Islet precursor cell (in vitro differentiated cells): Measurements from ENCODE around the gene FAM120A.
"Not testable (repeated sequence)": the region's sequence is repeated elsewhere in the genome, so short reads cannot be mapped to it uniquely, and the experiment has no call there.

ENCODE experiments used
- DNase-seq: peaks from one replicate; pipeline ENCODE4 v3.0.0-alpha.2; 2018

The FAM120A gene

GRCh38 chr9:93512170-93512812, 60.8 kb downstream of the FAM120A start:
- DNase-seq = not testable (repeated sequence)

- no peak for DNase-seq
Measured at GRCh38 chr9:93513606-93514005, 62.1 kb downstream of the FAM120A start.

- DNase-seq = no peak
Measured at GRCh38 chr9:93517331-93517730, 65.8 kb downstream of the FAM120A start.

GRCh38 chr9:93520523-93520922, 69.0 kb downstream of the FAM120A start:
- no peak for DNase-seq

GRCh38 chr9:93522736-93523135, 71.3 kb downstream of the FAM120A start:
- no peak for DNase-seq

GRCh38 chr9:93523518-93524144, 72.1 kb downstream of the FAM120A start:
- no peak for DNase-seq

GRCh38 chr9:93525476-93525875, 74.0 kb downstream of the FAM120A start:
- no peak for DNase-seq

GRCh38 chr9:93531374-93531773, 79.9 kb downstream of the FAM120A start:
- no peak for DNase-seq

- DNase-seq = no peak
Measured at GRCh38 chr9:93532141-93532540, 80.7 kb downstream of the FAM120A start.

GRCh38 chr9:93533863-93534262, 82.4 kb downstream of the FAM120A start:
- DNase-seq = no peak

GRCh38 chr9:93536167-93536566, 84.7 kb downstream of the FAM120A start:
- DNase-seq = no peak

- DNase-seq = no peak
Measured at GRCh38 chr9:93536874-93537273, 85.4 kb downstream of the FAM120A start.

- no peak for DNase-seq
Measured at GRCh38 chr9:93540305-93540704, 88.8 kb downstream of the FAM120A start.

- no peak for DNase-seq
Measured at GRCh38 chr9:93541005-93541404, 89.5 kb downstream of the FAM120A start.

- no peak for DNase-seq
Measured at GRCh38 chr9:93541581-93542349, 90.3 kb downstream of the FAM120A start.

GRCh38 chr9:93543117-93543516, 91.6 kb downstream of the FAM120A start:
- DNase-seq = no peak

GRCh38 chr9:93546356-93546755, 94.9 kb downstream of the FAM120A start:
- DNase-seq = no peak

- no peak for DNase-seq
Measured at GRCh38 chr9:93549611-93550010, 98.1 kb downstream of the FAM120A start.

- DNase-seq = no peak
Measured at GRCh38 chr9:93552923-93553322, 101.4 kb downstream of the FAM120A start.

- no peak for DNase-seq
Measured at GRCh38 chr9:93555370-93555769, 103.9 kb downstream of the FAM120A start.

GRCh38 chr9:93557366-93558137, 106.1 kb downstream of the FAM120A start:
- DNase-seq = no peak

- DNase-seq = no peak
Measured at GRCh38 chr9:93558503-93558902, 107.0 kb downstream of the FAM120A start.

- DNase-seq = no peak
Measured at GRCh38 chr9:93560991-93561390, 109.5 kb downstream of the FAM120A start.
